Gastrocnemius medialis (tissue), 4 donors: ENCODE results near the gene SRF. TPM values are rescaled to one million over a fixed set of nuclear protein-coding genes. Genes with fewer than 3 reads are reported as not detected.

Experiments
- ATAC-seq, 2 donors: fragments of 150-250 bp; one replicate each; pipeline ENCODE4 v1.9.1; 2016
- DNase-seq, 2 donors: peaks; one replicate each; pipeline ENCODE4 v3.0.0-alpha.2; 2019
- H3K27ac ChIP-seq, 4 donors: fragments of 200-600 bp; sonication (generic); 1 replicate in 1 of 4; 2 replicates in 3 of 4; pipeline ENCODE4 v1.5.1; 2016 to 2018; ENCODE audit warnings: mild to moderate bottlenecking in 2 of 4, moderate library complexity in 1 of 4
- H3K27me3 ChIP-seq, 3 donors: fragments of 200-600 bp; sonication (generic) in 2 of 3; 1 replicate in 1 of 3; 2 replicates in 2 of 3; pipeline versions ENCODE4 v1.5.1 to v1.6.0; 2016 to 2019; ENCODE audit warnings: mild to moderate bottlenecking in 1 of 3, moderate library complexity in 1 of 3
- H3K36me3 ChIP-seq, 2 donors: fragments of 200-600 bp; sonication (generic) in 1 of 2; one replicate each; pipeline ENCODE4 v1.5.1; 2017 to 2018
- H3K4me1 ChIP-seq, 2 donors: fragments of 200-600 bp; sonication (generic) in 1 of 2; one replicate each; pipeline ENCODE4 v1.5.1; 2016 to 2017; ENCODE audit warnings: mild to moderate bottlenecking in 2 of 2
- H3K4me3 ChIP-seq, 4 donors: fragments of 200-600 bp; sonication (generic) in 3 of 4; 1 replicate in 1 of 4; 2 replicates in 3 of 4; pipeline ENCODE4 v1.5.1; 2016 to 2019; ENCODE audit warnings: mild to moderate bottlenecking in 2 of 4
- H3K9me3 ChIP-seq, 3 donors: fragments of 200-600 bp; sonication (generic) in 2 of 3; 1 replicate in 1 of 3; 2 replicates in 2 of 3; pipeline ENCODE4 v1.5.1; 2016 to 2019
- POLR2A ChIP-seq, 2 donors: fragments of 450-650 bp; IDR thresholded peaks; one replicate each; pipeline ENCODE4 v1.6.1; 2017; ENCODE audit warnings: antibody characterized with exemption in 2 of 2, mild to moderate bottlenecking in 2 of 2, moderate library complexity in 2 of 2
- in situ Hi-C, 4 donors: fragments of 200-750 bp; cut with MboI; loops; one replicate each; pipeline versions ENCODE4 v1.15.0 to v1.8.0; 2017; ENCODE audit warnings: low sequenced_read_pairs in 4 of 4
- intact Hi-C: fragments of 100-400 bp; cut with DNase I; formaldehyde crosslinking; loops from one replicate; pipeline ENCODE4 v1.15.1; 2023; ENCODE audit warnings: low total_unique reads
- total RNA-seq, 4 donors: library from RNA; depleted of rRNA; stranded (reverse); fragments of >200 nt; gene quantifications; one replicate each; pipeline versions ENCODE4 v1.1.0 to v1.2.3, GENCODE V29; 2016
- TF ChIP-seq, protein P1 (sequence below), 5 experiments: fragments of 450-650 bp in 3 of 5; fragments of 200-600 bp in 2 of 5; sonication (generic) in 2 of 5; IDR thresholded peaks in 4 of 5; conservative IDR thresholded peaks in 1 of 5; 1 replicate in 4 of 5; 2 replicates in 1 of 5; pipeline ENCODE4 v1.5.1; 2016 to 2019; ENCODE audit warnings: antibody characterized with exemption in 5 of 5, mild to moderate bottlenecking in 3 of 5, moderate library complexity in 3 of 5

The SRF gene
- total RNA-seq, 4 donors from 2014 or later: 35.2 to 54.7 (median 44.9) TPM

DNA sequence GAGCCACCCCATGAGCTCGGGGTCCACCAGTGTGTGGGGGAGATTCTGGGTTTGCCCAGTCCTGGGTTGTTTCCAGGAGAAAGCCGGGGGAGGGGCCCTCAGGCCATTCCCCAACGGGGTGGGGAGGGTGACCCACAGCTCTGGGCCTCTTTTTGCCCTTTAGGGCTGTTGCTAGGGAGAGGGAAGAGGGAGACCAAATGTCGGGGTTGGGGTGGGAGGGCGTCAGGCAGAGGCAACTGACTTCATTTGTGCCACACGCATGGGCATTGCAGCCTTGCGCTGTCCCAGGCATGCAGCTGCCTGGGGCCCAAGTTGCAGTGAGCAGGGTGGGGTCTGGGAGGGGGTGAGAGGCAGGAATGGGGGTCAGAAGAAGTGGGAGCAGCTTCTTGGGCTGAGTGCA lies 9.0 kb downstream of the SRF start:
- peaks cover 26 to 33% of the 10 kb centered on the region in 2 donors for H3K4me1 ChIP-seq
- peak overlapping the region in 1 of 4 donors; percentile 14 for H3K27ac ChIP-seq
- TF ChIP-seq, protein P1, sequence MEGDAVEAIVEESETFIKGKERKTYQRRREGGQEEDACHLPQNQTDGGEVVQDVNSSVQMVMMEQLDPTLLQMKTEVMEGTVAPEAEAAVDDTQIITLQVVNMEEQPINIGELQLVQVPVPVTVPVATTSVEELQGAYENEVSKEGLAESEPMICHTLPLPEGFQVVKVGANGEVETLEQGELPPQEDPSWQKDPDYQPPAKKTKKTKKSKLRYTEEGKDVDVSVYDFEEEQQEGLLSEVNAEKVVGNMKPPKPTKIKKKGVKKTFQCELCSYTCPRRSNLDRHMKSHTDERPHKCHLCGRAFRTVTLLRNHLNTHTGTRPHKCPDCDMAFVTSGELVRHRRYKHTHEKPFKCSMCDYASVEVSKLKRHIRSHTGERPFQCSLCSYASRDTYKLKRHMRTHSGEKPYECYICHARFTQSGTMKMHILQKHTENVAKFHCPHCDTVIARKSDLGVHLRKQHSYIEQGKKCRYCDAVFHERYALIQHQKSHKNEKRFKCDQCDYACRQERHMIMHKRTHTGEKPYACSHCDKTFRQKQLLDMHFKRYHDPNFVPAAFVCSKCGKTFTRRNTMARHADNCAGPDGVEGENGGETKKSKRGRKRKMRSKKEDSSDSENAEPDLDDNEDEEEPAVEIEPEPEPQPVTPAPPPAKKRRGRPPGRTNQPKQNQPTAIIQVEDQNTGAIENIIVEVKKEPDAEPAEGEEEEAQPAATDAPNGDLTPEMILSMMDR (IDR thresholded peaks at IDR 0.05 in 4 of 5, conservative IDR thresholded peaks at IDR 0.05 in 1 of 5): no peak
- TF ChIP-seq POLR2A (IDR thresholded peaks at IDR 0.05): no peak
- ATAC-seq: no peak
- H3K27me3 ChIP-seq: no peaks in the 10 kb centered on the region
- intact Hi-C loops: loop anchor here (5.0 kb wide), 1 partner anchor 337 kb away; the partner anchor contains the start of genes POLR1C and YIPF3
- in situ Hi-C loops: no loop called here
- no peak overlapping the region for H3K4me3 ChIP-seq
- peaks cover 0 to 51% of the 10 kb centered on the region in 2 donors for H3K36me3 ChIP-seq
- DNase-seq: no peak
- no peaks in the 10 kb centered on the region for H3K9me3 ChIP-seq

DNA sequence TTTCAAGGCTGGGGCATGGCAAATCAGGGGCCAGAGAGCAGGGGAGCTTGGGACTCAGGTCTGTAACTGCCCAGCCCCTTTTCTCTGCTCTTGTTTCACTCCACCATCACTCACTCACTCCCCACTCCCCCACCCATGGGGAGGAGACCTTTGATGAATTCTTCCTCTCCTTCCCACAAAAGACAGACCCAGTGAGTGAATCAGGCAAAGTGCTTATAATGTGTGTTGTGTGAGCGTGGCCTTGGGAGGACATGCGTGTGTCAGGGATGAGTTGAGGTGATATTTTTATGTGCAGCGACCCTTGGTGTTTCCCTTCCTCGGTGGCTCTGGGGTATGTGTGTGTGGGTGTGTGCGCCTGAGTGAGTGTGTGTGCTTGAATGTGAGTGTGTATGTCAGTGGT lies 9.9 kb downstream of the SRF start:
- Histone ChIP-seq H3K27me3 (no peaks in the 10 kb centered on the region), H3K4me3 (no peak overlapping the region), H3K27ac (peak overlapping the region; percentile 78 to 88 (median 84)), H3K9me3 (no peaks in the 10 kb centered on the region), H3K36me3 (peaks cover 0 to 51% of the 10 kb centered on the region in 2 donors), H3K4me1 (peaks cover 17 to 25% of the 10 kb centered on the region in 2 donors)
- ATAC-seq (no peak), DNase-seq (no peak)
- intact Hi-C loops (loop anchor here (5.0 kb wide), 1 partner anchor 336 kb away; the partner anchor contains the start of genes POLR1C and YIPF3), in situ Hi-C loops (no loop called here)
- TF ChIP-seq POLR2A (IDR thresholded peaks at IDR 0.05): no peak
- TF ChIP-seq, protein P1 (IDR thresholded peaks at IDR 0.05 in 4 of 5, conservative IDR thresholded peaks at IDR 0.05 in 1 of 5): no peak

DNA sequence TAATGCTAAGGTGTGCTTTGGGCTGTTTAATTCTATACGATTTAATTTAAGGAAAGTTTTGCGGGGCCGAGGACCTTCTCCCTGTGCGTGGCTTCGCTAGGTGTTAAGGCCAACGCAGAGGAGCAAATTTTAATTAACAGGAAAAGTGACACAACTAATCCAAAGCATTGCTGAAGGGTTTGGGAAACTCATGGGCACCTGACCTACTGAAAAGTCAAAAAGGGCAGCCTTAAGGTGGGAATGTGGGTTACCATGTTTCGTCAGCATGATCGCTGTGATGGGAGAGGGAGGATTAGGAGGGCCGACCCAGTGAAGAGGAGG lies 10.5 kb downstream of the SRF start:
- Histone ChIP-seq H3K27ac (peak overlapping the region; percentile 78 to 88 (median 84)), H3K9me3 (no peaks in the 10 kb centered on the region), H3K27me3 (no peaks in the 10 kb centered on the region), H3K36me3 (peaks cover 0 to 51% of the 10 kb centered on the region in 2 donors), H3K4me1 (peaks cover 16 to 22% of the 10 kb centered on the region in 2 donors), H3K4me3 (peak overlapping the region; percentile 57 to 99 (median 82))
- intact Hi-C loops: loop anchor here (5.0 kb wide), 1 partner anchor 336 kb away; the partner anchor contains the start of genes POLR1C and YIPF3
- no peak for DNase-seq
- ATAC-seq: peak; percentile 8 to 44
- no peak for TF ChIP-seq POLR2A (IDR thresholded peaks at IDR 0.05)
- TF ChIP-seq, protein P1 (IDR thresholded peaks at IDR 0.05 in 4 of 5, conservative IDR thresholded peaks at IDR 0.05 in 1 of 5): no peak
- in situ Hi-C loops: no loop called here

DNA sequence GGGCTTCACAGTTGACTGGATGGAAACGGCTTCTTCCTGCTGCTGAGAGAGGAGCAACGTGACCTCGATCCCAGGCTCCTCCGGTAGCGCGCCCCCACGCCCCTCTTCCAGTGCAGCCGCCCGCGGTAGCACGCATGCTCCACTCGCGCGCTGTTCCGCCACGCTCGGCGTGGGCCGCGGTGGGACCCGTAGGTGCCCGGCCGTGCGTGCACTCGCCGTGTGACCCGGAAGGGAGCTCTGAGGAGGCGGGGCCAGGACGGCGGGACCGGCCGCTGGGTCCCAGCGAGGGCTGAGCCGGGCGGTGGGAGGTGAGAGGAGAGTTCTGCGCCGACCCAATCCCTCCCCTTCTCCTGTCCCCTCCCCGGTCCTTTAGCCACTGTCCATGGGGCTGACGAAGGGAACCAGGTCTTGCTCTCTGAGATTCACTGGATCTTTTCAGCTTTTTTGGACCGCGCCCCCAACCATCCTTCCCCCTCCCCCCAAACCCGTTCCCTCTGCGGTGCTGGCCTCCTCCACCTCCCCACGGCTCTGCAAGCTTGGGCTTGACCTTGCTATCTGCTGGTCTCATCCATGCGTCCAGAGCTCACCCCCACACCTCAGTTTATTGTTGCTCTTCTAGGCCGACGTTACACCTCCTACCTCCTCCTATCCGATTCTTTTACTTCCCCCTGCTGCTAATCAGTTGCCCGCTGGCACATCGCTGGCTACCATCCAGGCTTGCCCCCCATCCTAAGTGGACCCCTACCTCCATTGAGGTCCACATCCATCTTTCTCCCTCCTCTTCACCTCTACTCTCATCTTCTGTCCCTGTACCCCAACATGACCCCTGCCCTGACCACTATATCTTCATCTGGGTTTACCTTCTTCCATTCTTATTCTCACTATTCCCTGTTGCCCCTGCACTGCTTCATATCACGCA lies 11.1 kb downstream of the SRF start, which contains the start of gene CUL9:
TSS of gene CUL9 (plus strand) at position 255 of the 919 bp plus-strand sequence. CDS start 2,115 bp downstream, outside the sequence.
- ATAC-seq: peak; percentile 94 to 96
- Histone ChIP-seq H3K27ac (peak within 1 kb of the TSS; percentile 78 to 88 (median 84)), H3K36me3 (peaks cover 0 to 52% of the 10 kb centered on the region in 2 donors), H3K9me3 (no peaks in the 10 kb centered on the region), H3K4me1 (peaks cover 16 to 22% of the 10 kb centered on the region in 2 donors), H3K4me3 (peak within 1 kb of the TSS; percentile 57 to 99 (median 82)), H3K27me3 (no peaks in the 10 kb centered on the region)
- peak; percentile 76 to 83 for DNase-seq
- TF ChIP-seq POLR2A (IDR thresholded peaks at IDR 0.05): peak; percentile 50 to 72
- TF ChIP-seq, protein P1 (IDR thresholded peaks at IDR 0.05 in 4 of 5, conservative IDR thresholded peaks at IDR 0.05 in 1 of 5): peak in 1 of 5 experiments; percentile 13
- in situ Hi-C loops: no loop called here
- intact Hi-C loops: loop anchor here (5.0 kb wide), 1 partner anchor 335 kb away; the partner anchor contains the start of genes POLR1C and YIPF3
